ENCODE data around the gene PRR3. TPM values are rescaled to one million over a fixed set of nuclear protein-coding genes. Genes with fewer than 3 reads are reported as not detected.

The PRR3 gene
- total and polyA plus RNA-seq, 2 of the 13 experiments (the other 11 are each of a cell fraction or from before 2014, with no cell fraction given) = 14.6 to 21.2 TPM

DNA sequence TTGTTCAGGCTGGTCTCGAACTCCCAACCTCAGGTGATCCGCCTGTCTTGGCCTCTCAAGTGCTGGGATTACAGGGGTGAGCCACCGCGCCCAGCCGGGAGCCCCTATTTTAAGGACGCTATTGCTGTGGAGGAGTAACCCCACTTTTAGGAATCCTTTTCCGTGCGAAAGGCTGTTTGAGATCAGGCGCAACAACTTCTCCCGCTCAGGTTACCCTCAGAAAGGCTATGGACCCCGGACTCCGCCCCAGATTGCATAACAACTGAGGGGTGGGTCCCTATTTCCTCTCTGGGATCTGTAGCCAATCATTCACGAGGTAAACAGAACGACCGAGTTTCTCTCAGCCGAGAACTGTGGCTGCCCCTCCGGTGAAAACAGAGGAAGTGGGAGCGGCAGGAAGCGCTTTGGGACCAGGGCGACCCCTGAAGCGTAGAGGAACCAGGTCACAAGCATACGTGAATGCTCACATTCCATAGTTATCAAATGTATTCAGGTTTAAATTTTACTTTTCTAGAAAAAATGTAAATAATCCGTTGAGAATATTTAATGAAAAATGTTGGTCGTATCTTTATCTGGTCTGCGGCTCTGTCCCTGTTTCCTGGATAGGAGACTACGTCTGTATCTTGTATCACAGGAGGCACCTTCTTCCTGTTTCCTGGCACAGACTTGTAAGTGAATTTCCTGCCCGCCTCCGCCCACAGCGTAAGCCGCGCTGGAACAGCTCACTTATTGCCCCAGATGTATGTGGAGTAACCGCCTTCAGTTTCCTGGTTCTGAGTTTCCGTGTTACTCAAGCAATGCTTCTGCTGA, 40.9 kb upstream of the PRR3 start (continued):
- TF ChIP-seq, protein P1, sequence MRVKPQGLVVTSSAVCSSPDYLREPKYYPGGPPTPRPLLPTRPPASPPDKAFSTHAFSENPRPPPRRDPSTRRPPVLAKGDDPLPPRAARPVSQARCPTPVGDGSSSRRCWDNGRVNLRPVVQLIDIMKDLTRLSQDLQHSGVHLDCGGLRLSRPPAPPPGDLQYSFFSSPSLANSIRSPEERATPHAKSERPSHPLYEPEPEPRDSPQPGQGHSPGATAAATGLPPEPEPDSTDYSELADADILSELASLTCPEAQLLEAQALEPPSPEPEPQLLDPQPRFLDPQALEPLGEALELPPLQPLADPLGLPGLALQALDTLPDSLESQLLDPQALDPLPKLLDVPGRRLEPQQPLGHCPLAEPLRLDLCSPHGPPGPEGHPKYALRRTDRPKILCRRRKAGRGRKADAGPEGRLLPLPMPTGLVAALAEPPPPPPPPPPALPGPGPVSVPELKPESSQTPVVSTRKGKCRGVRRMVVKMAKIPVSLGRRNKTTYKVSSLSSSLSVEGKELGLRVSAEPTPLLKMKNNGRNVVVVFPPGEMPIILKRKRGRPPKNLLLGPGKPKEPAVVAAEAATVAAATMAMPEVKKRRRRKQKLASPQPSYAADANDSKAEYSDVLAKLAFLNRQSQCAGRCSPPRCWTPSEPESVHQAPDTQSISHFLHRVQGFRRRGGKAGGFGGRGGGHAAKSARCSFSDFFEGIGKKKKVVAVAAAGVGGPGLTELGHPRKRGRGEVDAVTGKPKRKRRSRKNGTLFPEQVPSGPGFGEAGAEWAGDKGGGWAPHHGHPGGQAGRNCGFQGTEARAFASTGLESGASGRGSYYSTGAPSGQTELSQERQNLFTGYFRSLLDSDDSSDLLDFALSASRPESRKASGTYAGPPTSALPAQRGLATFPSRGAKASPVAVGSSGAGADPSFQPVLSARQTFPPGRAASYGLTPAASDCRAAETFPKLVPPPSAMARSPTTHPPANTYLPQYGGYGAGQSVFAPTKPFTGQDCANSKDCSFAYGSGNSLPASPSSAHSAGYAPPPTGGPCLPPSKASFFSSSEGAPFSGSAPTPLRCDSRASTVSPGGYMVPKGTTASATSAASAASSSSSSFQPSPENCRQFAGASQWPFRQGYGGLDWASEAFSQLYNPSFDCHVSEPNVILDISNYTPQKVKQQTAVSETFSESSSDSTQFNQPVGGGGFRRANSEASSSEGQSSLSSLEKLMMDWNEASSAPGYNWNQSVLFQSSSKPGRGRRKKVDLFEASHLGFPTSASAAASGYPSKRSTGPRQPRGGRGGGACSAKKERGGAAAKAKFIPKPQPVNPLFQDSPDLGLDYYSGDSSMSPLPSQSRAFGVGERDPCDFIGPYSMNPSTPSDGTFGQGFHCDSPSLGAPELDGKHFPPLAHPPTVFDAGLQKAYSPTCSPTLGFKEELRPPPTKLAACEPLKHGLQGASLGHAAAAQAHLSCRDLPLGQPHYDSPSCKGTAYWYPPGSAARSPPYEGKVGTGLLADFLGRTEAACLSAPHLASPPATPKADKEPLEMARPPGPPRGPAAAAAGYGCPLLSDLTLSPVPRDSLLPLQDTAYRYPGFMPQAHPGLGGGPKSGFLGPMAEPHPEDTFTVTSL (CRISPR knock-in tag; IDR thresholded peaks at IDR 0.05; ENCODE audit: borderline replicate concordance) = peak; percentile 90; the same call in 1 of the 2 replicates
- TF ChIP-seq MBNL3 (CRISPR knock-in tag; conservative IDR thresholded peaks at IDR 0.05) = no peak
- no peak for TF ChIP-seq KDM1A (CRISPR knock-in tag; IDR thresholded peaks at IDR 0.05)
- no peak for TF ChIP-seq CBX2 (IDR thresholded peaks at IDR 0.05; ENCODE audit: low read depth, low read length)
- no peak for TF ChIP-seq CBX2 (CRISPR knock-in tag; IDR thresholded peaks at IDR 0.05; ENCODE audit: low read depth)
- no peak for TF ChIP-seq ZNF674 (CRISPR knock-in tag; IDR thresholded peaks at IDR 0.05; ENCODE audit: low read depth)
- TF ChIP-seq, protein P2, sequence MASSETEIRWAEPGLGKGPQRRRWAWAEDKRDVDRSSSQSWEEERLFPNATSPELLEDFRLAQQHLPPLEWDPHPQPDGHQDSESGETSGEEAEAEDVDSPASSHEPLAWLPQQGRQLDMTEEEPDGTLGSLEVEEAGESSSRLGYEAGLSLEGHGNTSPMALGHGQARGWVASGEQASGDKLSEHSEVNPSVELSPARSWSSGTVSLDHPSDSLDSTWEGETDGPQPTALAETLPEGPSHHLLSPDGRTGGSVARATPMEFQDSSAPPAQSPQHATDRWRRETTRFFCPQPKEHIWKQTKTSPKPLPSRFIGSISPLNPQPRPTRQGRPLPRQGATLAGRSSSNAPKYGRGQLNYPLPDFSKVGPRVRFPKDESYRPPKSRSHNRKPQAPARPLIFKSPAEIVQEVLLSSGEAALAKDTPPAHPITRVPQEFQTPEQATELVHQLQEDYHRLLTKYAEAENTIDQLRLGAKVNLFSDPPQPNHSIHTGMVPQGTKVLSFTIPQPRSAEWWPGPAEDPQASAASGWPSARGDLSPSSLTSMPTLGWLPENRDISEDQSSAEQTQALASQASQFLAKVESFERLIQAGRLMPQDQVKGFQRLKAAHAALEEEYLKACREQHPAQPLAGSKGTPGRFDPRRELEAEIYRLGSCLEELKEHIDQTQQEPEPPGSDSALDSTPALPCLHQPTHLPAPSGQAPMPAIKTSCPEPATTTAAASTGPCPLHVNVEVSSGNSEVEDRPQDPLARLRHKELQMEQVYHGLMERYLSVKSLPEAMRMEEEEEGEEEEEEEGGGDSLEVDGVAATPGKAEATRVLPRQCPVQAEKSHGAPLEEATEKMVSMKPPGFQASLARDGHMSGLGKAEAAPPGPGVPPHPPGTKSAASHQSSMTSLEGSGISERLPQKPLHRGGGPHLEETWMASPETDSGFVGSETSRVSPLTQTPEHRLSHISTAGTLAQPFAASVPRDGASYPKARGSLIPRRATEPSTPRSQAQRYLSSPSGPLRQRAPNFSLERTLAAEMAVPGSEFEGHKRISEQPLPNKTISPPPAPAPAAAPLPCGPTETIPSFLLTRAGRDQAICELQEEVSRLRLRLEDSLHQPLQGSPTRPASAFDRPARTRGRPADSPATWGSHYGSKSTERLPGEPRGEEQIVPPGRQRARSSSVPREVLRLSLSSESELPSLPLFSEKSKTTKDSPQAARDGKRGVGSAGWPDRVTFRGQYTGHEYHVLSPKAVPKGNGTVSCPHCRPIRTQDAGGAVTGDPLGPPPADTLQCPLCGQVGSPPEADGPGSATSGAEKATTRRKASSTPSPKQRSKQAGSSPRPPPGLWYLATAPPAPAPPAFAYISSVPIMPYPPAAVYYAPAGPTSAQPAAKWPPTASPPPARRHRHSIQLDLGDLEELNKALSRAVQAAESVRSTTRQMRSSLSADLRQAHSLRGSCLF (CRISPR knock-in tag; IDR thresholded peaks at IDR 0.05; ENCODE audit: borderline replicate concordance) = peak; percentile 58; the same call in 1 of the 2 replicates
- no peak for TF ChIP-seq ZNF382 (CRISPR knock-in tag; IDR thresholded peaks at IDR 0.05; ENCODE audit: borderline replicate concordance)
- TF ChIP-seq MAFG (CRISPR knock-in tag; IDR thresholded peaks at IDR 0.05) = no peak
- TF ChIP-seq, protein P3, sequence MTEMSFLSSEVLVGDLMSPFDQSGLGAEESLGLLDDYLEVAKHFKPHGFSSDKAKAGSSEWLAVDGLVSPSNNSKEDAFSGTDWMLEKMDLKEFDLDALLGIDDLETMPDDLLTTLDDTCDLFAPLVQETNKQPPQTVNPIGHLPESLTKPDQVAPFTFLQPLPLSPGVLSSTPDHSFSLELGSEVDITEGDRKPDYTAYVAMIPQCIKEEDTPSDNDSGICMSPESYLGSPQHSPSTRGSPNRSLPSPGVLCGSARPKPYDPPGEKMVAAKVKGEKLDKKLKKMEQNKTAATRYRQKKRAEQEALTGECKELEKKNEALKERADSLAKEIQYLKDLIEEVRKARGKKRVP (CRISPR knock-in tag; IDR thresholded peaks at IDR 0.05) = peak in 1 of 2 experiments; percentile 44; a peak in 1 of 4 replicates
- TF ChIP-seq FOXM1 (CRISPR knock-in tag; IDR thresholded peaks at IDR 0.05) = no peak
- no peak for TF ChIP-seq ZNF296 (CRISPR knock-in tag; conservative IDR thresholded peaks at IDR 0.05)
- TF ChIP-seq, protein P4, sequence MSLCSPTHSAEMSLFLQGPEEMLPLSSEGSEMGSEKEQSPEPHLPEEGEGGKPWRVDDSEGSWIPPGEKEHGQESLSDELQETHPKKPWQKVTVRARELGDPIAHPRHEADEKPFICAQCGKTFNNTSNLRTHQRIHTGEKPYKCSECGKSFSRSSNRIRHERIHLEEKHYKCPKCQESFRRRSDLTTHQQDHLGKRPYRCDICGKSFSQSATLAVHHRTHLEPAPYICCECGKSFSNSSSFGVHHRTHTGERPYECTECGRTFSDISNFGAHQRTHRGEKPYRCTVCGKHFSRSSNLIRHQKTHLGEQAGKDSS (CRISPR knock-in tag; IDR thresholded peaks at IDR 0.05; ENCODE audit: borderline replicate concordance, low read depth) = 0 out of 2 replicates have a peak, but pooled peaks have one; percentile 25
- TF ChIP-seq ZNF432 (CRISPR knock-in tag; IDR thresholded peaks at IDR 0.05; ENCODE audit: borderline replicate concordance) = no peak
- no peak for TF ChIP-seq IKZF1 (IDR thresholded peaks at IDR 0.05)
- TF ChIP-seq ZNF230 (CRISPR knock-in tag; IDR thresholded peaks at IDR 0.05) = 0 out of 2 replicates have a peak, but pooled peaks have one; percentile 22
- TF ChIP-seq SALL2 (CRISPR knock-in tag; IDR thresholded peaks at IDR 0.05) = no peak; the same call in 1 of the 2 replicates
